ENCODE results near the gene FAM236B. TPM values are rescaled to one million over a fixed set of nuclear protein-coding genes. Genes with fewer than 3 reads are reported as not detected.
"Not testable (repeated sequence)": the region's sequence is repeated elsewhere in the genome, so short reads cannot be mapped to it uniquely, and the experiment has no call there.

Gene FAM236B
- total RNA-seq, 1 experiment from 2014 or later, result not detected

DNA sequence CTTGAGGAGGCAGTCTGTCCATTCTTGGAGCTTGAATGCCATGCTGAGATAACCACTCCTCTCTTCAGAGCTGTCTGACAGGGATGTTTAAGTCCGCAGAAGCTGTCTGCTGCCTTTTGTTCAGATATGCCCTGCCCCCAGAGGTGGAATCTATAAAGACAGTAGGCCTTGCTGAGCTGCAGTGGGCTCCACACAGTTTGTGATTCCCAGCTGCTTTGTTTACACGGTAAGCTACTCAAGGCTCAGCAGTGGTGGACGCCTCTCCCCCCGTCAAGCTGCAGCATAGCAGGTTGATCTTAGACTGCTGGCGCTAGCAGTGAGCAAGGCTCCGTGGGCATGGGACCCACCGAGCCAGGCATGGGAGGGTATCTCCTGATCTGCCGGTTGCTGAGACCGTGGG lies 22.0 kb downstream of the FAM236B start:
- H3K4me1 Mint-ChIP-seq (ENCODE audit: low read depth, unreplicated experiment); DNase-seq; H3K27ac Mint-ChIP-seq (ENCODE audit: unreplicated experiment); H3K4me3 Mint-ChIP-seq (ENCODE audit: low read depth, unreplicated experiment); CTCF ChIA-PET; H3K9me3 Mint-ChIP-seq (ENCODE audit: low read depth, unreplicated experiment); H3K27me3 Mint-ChIP-seq (ENCODE audit: unreplicated experiment); intact Hi-C loops (cut with micrococcal nuclease; ENCODE audit: unreplicated experiment); BruUV-seq (replicated peaks); H3K36me3 Mint-ChIP-seq (ENCODE audit: insufficient read depth, unreplicated experiment): not testable (repeated sequence)

DNA sequence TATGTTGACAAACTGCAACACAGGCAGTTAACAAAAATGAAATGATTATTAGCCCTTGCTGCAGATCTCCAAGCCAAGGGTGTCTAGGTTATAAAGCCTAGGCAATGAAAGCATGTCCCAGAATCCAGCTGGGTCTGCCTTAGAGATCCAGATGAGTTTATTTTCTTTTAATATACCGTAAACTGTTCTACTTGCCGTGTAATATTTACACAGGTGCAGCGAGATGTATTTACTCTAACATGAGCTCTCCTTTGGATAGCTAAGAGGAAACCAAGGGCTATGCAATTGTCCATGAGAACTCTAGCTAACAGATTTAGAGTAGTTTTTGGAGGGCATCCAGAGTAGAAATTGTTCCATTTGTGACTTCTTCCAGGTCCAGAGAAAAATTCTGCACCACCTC lies 33.9 kb downstream of the FAM236B start:
- intact Hi-C loops (cut with micrococcal nuclease; ENCODE audit: unreplicated experiment); CTCF ChIA-PET; BruUV-seq (replicated peaks); H3K27me3 Mint-ChIP-seq (ENCODE audit: unreplicated experiment); H3K4me1 Mint-ChIP-seq (ENCODE audit: low read depth, unreplicated experiment); DNase-seq; H3K9me3 Mint-ChIP-seq (ENCODE audit: low read depth, unreplicated experiment); H3K4me3 Mint-ChIP-seq (ENCODE audit: low read depth, unreplicated experiment); H3K36me3 Mint-ChIP-seq (ENCODE audit: insufficient read depth, unreplicated experiment); H3K27ac Mint-ChIP-seq (ENCODE audit: unreplicated experiment): not testable (repeated sequence)

DNA sequence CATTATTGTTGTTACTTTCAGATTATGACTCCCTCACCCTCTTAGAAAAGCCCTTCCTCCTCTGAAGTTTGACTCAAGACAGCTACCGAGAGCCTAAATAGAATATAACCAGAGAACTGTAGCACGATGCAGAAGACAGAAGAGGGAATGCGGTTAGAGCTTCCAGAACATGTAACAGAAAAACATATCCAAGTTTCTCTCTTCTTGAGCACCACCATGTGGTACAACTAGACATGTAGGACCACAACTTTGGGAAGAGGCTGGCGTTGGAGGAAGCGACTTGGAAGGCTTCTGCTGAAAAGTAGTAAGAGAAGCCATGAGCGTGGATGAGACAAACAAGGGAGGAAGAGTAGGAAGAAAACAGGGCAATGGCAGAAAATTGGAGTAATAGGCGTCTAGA lies 36.9 kb downstream of the FAM236B start:
- intact Hi-C loops (cut with micrococcal nuclease; ENCODE audit: unreplicated experiment); H3K4me1 Mint-ChIP-seq (ENCODE audit: low read depth, unreplicated experiment); H3K27ac Mint-ChIP-seq (ENCODE audit: unreplicated experiment); H3K4me3 Mint-ChIP-seq (ENCODE audit: low read depth, unreplicated experiment); CTCF ChIA-PET; BruUV-seq (replicated peaks); DNase-seq; H3K9me3 Mint-ChIP-seq (ENCODE audit: low read depth, unreplicated experiment); H3K36me3 Mint-ChIP-seq (ENCODE audit: insufficient read depth, unreplicated experiment): not testable (repeated sequence)
- peaks cover 12% of the 10 kb centered on the region for H3K27me3 Mint-ChIP-seq (ENCODE audit: unreplicated experiment)

DNA sequence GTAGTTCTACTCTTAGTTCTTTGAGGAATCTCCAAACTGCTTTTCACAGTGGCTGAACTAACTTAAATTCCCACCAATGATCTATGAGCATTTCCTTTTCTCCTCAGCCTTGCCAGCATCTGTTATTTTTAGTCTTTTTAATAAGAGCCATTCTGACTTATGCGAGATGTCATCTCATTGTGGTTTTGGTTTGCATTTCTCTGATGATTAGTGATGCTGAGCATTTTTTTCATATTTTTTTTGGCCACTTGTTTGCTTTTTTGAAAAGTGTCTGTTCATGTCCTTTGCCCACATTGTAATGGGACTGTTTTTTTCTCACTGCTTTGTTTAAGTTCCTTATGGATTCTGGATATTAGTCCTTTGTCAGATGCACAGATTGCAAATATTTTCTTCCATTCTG lies 46.9 kb downstream of the FAM236B start:
- intact Hi-C loops (cut with micrococcal nuclease; ENCODE audit: unreplicated experiment), result no loop called here
- no peak for DNase-seq
- TF ChIP-seq, protein P1, sequence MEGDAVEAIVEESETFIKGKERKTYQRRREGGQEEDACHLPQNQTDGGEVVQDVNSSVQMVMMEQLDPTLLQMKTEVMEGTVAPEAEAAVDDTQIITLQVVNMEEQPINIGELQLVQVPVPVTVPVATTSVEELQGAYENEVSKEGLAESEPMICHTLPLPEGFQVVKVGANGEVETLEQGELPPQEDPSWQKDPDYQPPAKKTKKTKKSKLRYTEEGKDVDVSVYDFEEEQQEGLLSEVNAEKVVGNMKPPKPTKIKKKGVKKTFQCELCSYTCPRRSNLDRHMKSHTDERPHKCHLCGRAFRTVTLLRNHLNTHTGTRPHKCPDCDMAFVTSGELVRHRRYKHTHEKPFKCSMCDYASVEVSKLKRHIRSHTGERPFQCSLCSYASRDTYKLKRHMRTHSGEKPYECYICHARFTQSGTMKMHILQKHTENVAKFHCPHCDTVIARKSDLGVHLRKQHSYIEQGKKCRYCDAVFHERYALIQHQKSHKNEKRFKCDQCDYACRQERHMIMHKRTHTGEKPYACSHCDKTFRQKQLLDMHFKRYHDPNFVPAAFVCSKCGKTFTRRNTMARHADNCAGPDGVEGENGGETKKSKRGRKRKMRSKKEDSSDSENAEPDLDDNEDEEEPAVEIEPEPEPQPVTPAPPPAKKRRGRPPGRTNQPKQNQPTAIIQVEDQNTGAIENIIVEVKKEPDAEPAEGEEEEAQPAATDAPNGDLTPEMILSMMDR (IDR thresholded peaks at IDR 0.05; ENCODE audit: unreplicated experiment), result no peak
- no peak overlapping the region for H3K27ac Mint-ChIP-seq (ENCODE audit: unreplicated experiment)
- H3K4me1 Mint-ChIP-seq (ENCODE audit: low read depth, unreplicated experiment), result no peaks in the 10 kb centered on the region
- H3K27me3 Mint-ChIP-seq (ENCODE audit: unreplicated experiment), result peaks cover 69% of the 10 kb centered on the region
- CTCF ChIA-PET, result no interaction called here
- no peaks in the 10 kb centered on the region for H3K36me3 Mint-ChIP-seq (ENCODE audit: insufficient read depth, unreplicated experiment)
- no TSS peak for BruUV-seq (replicated peaks)
- no peak overlapping the region for H3K4me3 Mint-ChIP-seq (ENCODE audit: low read depth, unreplicated experiment)
- H3K9me3 Mint-ChIP-seq (ENCODE audit: low read depth, unreplicated experiment), result no peaks in the 10 kb centered on the region

DNA sequence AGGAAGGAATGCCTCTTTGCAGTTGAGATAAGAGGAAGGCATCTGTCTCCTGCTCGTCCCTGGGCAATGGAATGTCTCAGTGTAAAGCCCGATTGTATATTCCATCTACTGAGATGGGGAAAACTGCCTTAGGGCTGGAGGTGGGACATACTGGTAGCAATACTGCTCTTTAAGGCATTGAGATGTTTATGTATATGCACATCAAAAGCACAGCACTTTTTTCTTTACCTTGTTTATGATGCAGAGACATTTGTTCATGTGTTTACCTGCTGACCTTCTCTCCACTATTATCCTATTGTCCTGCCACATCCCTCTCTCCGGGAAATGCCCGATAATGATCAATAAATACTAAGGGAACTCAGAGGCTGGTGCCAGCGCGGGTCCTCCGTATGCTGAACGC lies 48.8 kb downstream of the FAM236B start:
- H3K36me3 Mint-ChIP-seq (ENCODE audit: insufficient read depth, unreplicated experiment); intact Hi-C loops (cut with micrococcal nuclease; ENCODE audit: unreplicated experiment); H3K4me1 Mint-ChIP-seq (ENCODE audit: low read depth, unreplicated experiment); DNase-seq; H3K4me3 Mint-ChIP-seq (ENCODE audit: low read depth, unreplicated experiment); H3K9me3 Mint-ChIP-seq (ENCODE audit: low read depth, unreplicated experiment); CTCF ChIA-PET; H3K27ac Mint-ChIP-seq (ENCODE audit: unreplicated experiment); BruUV-seq (replicated peaks): not testable (repeated sequence)
- peaks cover 62% of the 10 kb centered on the region for H3K27me3 Mint-ChIP-seq (ENCODE audit: unreplicated experiment)

Other genes starting within 250 kb of the FAM236B start
- gene HDAC8, start 209.8 kb downstream of the FAM236B start, total RNA-seq (2022), result 52.0 and 52.5 TPM in 2 replicates
- 7.4 and 7.8 TPM in 2 replicates for gene PHKA1, start 68.4 kb downstream of the FAM236B start, total RNA-seq (2022)
- not detected in 2 replicates for gene DMRTC1B, start 5.8 kb downstream of the FAM236B start, total RNA-seq (2022)
- not detected in 2 replicates for gene FAM236D, start 25.6 kb upstream of the FAM236B start, total RNA-seq (2022)
- not detected in 2 replicates for gene FAM236C, start 130.0 kb upstream of the FAM236B start, total RNA-seq (2022)
- not detected in 2 replicates for gene FAM236A, start 155.5 kb upstream of the FAM236B start, total RNA-seq (2022)
- gene DMRTC1, start 161.2 kb upstream of the FAM236B start, total RNA-seq (2022), result not detected in 2 replicates
- gene PABPC1L2B, start 220.3 kb upstream of the FAM236B start, total RNA-seq (2022), result not detected in 2 replicates

All from Calu3 (cell line).